ENCODE measurements around the gene FPR1.

FPR1 gene

DNA sequence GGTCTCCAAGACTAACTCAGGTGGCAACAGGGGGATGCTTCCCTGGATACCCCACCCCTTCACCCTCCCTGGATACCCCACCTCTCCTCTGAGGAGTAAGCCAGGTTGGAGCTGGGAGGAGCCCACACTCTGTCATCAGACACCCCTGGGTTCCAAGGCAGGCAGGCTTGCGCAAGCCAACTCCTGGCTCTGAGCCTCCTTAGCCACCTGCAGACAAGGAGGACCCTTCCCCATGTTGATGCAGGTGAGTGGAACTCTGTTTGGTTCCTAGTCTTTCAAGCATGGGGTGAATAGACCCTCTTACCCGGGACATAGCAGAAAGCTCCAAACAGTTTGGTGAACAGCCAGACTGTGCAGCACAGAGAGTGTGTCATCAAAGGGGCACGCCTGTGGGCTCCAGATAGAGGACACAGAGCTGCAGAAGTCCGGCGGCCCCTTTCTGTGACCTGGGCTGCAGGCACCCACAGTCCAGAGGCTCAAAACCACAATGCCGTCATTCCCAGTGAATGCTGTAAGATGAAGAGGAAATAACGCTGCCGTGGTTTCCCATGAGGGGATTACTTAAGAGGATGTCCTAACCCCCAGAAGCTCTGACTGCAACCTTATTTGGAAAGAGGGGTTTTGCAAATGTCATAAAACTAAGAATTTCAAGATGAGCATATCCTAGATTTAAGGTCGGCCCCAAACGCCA is 15.8 kb downstream of the FPR1 start:
- peak; percentile 95 to 99 (median 98) for DNase-seq

- no peak for DNase-seq
Observed at GRCh38 chr19:51733742-51734522, 17.7 kb downstream of the FPR1 start.

DNA sequence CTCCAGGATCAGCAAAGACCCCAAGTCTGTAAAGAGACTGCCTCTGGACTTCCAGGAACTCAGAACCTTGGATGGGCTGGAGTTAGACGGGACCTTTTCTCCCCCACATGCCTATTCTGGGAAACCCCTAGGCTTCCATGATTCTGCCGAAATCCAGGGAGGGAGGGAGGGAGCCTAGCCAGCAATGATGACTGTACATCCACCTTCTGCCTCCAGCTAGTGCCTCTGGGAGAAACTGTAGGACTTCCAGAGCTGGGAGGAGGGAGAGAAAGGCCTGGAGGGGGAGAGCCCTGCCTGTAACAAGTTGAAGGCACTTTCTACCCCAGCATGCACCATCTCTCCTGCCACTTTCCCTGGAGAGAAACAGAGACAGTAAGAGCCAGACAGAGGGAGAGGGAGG is 21.9 kb downstream of the FPR1 start:
- DNase-seq: no peak

DNA sequence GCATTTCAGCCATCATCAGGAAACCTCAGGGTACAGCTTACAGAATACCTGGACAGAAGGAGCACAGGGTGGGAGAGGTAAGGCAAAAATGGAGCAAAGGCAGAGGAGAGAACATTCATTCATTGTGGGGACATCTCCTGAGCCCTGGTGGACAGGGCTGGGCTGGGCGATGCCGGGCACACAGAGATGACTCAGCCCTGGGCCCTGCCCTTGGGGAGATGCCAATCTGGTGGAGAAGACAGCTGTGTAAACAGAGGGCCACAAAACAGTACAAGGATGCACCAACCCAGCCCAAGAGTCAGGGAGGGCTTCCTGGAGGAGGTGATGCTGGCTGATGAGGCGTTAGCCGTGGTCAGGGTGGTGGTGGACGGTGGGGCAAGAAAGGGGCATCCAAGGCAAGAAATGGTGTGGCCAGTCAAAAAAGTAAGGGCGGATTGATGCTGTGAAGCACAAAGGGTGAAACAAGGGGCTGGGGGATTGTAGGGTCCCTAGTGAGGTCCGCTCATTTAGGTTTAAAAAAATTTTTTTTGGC is 24.3 kb downstream of the FPR1 start:
- DNase-seq: no peak

GRCh38 chr19:51726049-51726448 is 25.6 kb downstream of the FPR1 start:
- no peak for DNase-seq

- no peak for DNase-seq
Observed at GRCh38 chr19:51724543-51724942, 27.1 kb downstream of the FPR1 start.

DNA sequence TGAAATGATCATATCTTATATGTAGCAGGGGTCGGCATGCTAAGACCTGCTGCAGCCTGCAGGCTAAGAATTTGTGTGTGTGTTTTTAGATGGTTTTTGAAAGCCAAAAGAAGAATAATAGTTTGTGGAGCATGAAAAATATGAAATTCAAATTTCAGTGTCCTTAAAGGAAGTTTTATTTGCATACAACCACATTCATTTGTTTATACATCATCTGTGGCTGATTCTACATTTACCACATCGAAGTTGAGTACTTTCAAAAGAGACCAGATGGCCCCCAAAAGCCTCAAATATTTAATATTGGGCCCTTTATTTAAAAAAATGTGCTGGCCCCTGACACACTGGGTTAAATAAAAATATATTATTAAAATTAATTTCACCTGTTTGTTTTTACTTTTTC is 29.2 kb downstream of the FPR1 start:
- no peak for DNase-seq

DNA sequence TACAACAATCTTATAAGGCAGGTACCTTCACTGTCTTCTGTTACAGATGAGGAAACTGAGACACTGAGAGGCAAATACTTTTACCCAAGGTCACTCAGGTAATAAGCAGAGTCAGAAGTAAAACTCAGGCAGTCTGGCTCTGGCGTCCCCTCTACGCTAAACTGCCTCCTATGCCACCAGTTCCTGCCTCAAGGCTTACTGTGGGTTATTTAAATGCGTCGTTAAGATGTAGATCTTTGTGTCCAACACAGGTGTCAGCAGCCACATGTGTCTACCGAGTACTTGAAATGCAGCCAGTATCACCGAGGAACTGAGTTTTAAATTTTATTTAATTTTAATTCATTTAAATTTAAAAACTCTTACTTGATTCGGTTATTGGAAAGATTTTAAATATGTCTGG is 29.8 kb downstream of the FPR1 start:
- no peak for DNase-seq

DNA sequence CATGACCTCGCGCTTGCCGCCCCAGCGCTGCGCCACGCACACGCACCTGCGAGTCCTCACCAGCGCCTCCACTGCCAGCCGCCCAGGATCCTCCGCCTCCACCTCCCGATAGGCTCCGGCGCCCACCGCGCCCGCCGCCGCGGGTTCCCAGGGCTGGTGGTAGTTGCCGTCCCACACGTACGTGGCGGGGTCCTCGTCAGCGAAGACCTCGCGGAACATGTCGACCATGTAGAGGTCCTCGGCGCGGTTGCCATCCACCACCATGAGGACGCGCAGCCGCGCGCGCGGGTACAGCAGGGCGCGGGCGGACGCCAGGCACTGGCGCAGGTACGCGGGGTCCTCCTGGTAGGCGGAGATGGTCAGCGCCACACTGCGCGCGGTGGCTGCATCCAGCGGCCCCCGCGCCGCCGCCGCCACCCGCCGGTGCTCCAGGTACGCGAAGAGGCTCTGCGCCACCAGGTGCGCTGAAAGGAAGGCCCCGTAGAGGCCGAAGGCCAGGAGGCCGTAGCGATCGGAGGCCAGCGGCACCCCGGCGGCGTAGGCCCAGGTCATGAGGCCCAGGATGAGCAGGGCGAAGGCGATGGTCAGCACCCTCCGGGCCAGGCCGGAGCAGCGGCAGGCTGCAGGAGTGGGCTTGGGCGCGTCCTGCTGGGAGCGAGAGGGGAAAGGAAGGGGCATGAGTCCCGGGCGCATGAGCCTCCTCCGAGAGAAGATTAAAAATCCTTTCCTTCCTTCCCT is 32.3 kb downstream of the FPR1 start:
- no peak for DNase-seq

- DNase-seq: no peak
Observed at GRCh38 chr19:51716925-51717324, 34.8 kb downstream of the FPR1 start.

GRCh38 chr19:51715850-51716249 is 35.8 kb downstream of the FPR1 start:
- no peak for DNase-seq

DNA sequence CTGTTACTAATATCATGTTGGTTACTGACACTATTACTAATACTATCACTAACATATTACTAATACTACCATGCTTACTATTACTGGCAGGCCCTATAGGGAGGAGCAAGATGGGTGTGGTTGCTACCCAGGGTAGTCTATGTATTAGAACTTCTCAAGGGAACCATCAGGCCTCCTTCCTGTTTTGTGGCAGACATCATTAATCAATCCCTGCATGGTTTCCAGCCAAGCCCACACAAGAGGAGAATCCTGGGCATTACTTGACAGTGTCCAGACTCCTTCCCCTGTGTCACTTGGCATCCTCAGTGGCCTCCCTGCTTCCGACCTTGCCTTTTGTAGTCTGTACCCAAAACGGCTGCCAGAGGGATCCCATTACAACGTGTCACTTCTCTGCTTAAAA is 36.8 kb downstream of the FPR1 start:
- DNase-seq: peak in 3 of 4 experiments; percentile 19 to 50 (median 45)

DNA sequence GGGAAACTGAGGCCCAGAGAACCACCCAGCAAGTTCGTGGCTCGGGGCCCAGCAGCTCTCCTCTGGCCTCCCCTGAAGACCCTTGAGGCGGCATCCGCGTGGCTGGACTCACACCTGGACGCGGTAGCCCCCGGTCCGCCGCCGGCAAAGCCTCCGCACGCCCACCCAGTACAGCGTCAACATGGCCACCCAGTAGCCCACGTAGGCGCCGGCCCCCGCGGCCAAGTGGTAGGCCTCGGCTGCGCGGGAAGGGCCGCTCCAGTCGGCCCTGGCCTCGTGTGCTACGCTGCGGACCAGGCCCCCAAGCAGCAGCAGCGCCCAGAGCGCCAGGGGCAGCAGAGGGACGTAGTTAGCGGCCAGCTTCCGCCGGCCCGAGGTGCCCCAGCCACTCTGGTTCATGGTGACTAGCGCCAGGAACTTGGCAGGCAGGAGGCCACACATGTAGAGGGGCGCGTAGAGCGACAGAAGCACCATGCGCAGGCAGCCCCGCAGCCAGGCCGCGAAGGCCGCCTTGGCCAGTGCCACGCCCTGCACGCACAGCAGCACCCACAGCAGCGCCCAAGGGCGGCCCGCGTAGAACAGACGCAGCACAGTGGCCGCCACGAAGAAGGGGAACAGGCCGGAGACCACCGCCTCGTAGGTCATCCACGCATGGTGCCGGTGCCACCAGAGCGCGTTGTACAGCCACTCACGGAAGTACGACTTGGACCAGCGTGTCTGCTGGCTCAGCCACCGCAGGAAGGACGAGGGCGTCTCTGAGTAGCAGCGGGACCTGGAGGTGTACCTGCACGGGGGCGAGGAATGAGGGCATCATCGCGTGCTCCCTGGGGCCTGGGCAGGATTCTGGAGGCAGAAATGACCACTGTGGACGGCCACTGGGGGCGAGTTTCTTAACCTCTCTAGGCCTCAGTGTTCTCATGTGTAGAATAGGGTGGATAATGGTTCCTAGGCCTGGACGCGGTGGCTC is 38.1 kb downstream of the FPR1 start:
- no peak for DNase-seq

GRCh38 chr19:51712461-51713081 is 39.1 kb downstream of the FPR1 start:
- DNase-seq: peak in 2 of 4 experiments; percentile 26 to 33

GRCh38 chr19:51711702-51712101 is 40.0 kb downstream of the FPR1 start:
- no peak for DNase-seq

DNA sequence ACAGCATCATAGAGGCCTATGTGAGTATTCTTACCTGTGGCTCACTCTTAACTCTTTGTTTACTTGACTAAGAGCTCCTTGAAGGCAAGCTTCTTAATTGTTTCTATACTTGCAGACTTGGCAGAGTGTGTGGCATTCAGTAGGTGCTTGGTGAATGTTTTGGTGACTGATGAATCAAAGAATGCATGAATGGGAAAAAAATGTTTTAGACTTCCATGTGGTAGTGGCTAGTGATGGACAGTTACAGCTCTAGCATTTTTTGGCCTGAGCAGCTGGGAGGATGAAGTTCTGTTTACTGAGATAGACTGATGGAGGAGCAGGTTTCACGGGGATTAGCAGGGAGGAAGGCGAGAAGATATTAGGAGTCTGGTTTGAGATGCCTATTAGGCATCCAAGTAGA is 41.5 kb downstream of the FPR1 start:
- DNase-seq: no peak

DNA sequence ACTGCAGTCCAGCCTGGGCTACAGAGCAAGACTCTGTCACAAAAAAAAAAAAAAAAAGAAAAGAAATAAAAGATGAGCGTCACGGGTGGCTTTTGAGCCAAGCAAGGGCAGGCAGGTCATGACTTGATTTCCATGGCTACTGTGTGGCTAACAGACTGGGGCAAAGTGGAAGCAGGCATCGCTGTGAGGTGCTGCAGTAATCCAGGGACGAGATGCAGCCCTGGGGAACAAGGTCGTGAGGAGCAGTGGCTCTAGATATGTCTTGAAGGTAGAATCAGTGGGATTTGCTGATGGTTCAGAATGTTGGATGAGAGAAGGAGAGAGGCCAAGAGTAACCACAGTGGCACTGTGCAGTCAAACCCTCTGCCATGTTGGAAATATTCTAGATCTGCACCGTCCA is 42.1 kb downstream of the FPR1 start:
- no peak for DNase-seq

GRCh38 chr19:51708811-51709210 is 42.9 kb downstream of the FPR1 start:
- no peak for DNase-seq

- DNase-seq: no peak
Observed at GRCh38 chr19:51706885-51707284, 44.8 kb downstream of the FPR1 start.

DNA sequence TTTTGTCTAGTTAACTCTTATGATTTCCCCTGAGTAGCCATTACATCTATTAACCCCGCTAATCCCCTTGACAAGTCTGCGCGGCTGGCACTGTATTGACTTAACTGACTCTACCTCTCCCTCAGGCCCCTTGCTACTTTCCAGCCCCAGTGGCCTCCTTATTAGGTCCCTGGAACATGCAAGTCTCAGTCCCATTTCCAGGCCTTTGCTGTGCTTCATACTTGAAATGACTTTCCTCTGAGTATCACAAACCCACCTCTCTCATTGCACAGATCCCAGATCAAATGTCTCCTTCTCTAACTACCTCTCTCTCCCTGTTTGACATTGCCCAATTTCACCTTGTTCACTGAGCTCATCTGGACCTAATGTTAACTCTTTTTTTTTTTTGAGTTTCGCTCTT is 45.4 kb downstream of the FPR1 start:
- DNase-seq: no peak

DNA sequence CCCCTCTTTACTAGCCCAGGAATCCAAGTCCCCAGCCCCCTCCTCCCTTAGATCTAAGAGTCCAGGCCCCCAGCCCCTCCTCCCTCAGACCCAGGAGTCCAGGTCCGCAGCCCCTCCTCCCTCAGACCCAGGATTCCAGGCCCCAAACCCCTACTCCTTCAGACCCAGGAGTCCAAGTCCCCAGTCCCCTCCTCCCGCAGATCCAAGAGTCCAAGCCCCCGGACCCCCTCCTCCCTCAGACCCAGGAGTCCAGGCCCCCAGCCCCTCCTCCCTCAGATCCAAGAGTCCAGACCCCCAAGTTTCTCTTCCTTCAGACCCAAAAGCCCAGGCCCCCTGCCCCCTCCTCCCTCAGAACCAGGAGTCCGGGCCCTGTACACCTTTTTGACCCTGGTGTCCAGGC is 47.1 kb downstream of the FPR1 start:
- DNase-seq: no peak
